ENCODE data around the gene HTRA3. TPM values are rescaled to one million over a fixed set of nuclear protein-coding genes. Genes with fewer than 3 reads are reported as not detected.

The HTRA3 gene
- total RNA-seq, 8 experiments from 2014 or later = 0.54 to 101 (median 1.8) TPM

DNA sequence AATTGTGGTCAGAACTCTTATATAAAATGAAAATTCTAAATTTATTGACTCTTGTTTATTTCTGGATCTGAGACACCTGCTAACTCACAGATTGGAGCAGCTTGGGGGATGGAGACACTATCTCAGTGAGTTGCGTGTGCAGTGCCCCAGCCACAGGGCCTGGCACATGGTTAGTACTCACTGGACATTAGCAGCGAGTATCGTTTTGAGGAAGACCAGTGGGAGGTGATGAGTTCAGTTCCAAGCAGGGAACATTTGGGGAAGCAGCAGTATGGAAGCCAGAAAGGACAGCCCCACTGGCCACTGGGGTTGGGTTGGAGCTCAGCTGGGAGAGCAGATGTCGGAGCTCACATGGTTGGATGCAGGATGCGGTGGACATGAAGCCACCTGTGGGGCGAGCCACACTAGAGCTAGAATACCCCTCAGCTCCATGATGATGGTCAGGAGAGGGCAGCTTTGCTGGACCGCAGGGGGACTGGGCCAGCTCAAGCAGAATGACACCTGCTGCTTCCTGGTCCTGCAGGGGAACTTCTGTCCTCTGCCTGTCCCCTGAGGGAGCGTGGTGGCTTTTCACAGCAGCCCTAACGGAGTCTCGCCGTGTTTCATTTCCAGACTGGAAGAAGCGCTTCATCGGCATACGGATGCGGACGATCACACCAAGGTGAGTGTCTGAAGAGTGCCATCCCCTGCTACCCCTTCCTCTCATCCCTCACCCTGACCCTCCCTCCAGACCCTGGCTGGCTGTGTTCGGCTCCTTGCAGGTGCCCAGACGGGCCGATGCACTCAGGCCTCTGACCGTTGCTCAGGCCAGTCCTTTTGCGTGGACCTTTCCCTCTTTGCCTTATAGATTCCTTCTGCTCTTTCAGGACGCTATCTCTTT lies 32.5 kb downstream of the HTRA3 start:
- WGBS, 10 experiments = 69 to 100% (median 98%) methylated on average over 1 to 9 of the region's 22 CpGs; no CpG with 5 or more reads in 1 of the 10 experiments
- in situ Hi-C loops (cut with MboI; ENCODE audit: low pct_unique_long_range_greater_than_20kb in 2 of 9, low sequenced_read_pairs in 9 of 9, unreplicated experiment in 9 of 9) = no loop called here
- Histone ChIP-seq H3K27ac (no peak overlapping the region), H3K4me3 (no peak overlapping the region), H3K4me1 (replicated peaks in 1 of 2) (peaks cover 0 to 12% of the 10 kb centered on the region in 2 donors)
- no peak for ATAC-seq (replicated peaks in 6 of 8)

DNA sequence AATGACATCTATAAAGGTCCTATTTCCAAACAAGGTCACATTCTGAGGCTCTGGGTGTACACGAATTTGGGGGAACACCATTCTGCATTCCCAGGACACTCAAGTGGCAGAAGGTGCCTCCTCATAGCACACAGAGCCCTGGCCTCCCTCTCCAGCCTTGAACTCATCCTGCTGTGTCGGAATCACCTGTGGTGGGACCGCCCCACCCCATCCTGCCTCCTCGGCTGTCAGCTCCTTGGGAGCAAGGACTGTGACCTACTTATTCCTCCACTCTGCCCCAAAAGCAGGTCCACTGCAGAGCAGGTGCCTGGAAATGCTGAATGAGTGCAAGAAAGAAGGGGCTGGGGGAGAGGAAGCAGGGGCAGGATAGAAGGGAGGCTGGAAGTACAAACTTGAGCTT lies 33.5 kb downstream of the HTRA3 start:
- Histone ChIP-seq H3K4me1 (replicated peaks in 1 of 2) (peaks cover 0 to 13% of the 10 kb centered on the region in 2 donors), H3K4me3 (no peak overlapping the region), H3K27ac (no peak overlapping the region)
- ATAC-seq (replicated peaks in 6 of 8) = no peak
- 0 to 79% (median 64%) methylated on average over 1 to 4 of the region's 4 CpGs; no CpG with 5 or more reads in 4 of the 10 experiments for WGBS, 10 experiments
- in situ Hi-C loops (cut with MboI; ENCODE audit: low pct_unique_long_range_greater_than_20kb in 2 of 9, low sequenced_read_pairs in 9 of 9, unreplicated experiment in 9 of 9) = no loop called here

DNA sequence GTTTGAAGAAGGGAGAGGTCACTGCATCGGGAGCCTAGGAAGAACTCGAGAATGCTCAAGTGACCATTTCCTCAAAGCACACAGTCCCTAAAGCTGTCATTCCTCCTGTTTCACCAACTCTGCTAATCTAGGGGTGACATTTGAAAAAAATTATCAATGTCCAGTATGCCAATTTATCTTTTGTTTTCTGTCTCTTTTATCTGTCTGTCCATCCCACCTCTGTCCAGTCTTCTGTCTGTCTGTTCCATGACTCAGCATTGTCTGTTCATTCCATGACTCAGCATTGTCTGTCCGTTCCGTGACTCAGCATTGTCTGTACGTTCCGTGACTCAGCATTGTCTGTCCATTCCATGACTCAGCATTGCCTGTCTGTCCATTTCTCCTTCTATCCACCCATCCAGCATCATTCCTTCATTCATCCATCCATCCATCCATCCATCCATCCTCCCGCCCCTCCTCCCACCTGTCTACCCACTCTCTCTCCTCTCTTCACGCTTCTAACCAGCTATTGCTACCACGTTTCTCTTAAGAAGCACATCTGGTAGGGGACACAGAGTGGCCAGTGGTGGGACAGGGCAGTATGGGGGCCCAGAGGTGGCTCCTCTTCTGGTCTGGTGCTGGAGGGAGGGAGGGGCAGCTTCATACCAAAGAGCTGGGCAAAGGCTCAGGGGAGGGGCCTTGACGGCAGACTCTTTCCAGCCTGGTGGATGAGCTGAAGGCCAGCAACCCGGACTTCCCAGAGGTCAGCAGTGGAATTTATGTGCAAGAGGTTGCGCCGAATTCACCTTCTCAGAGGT lies 34.1 kb downstream of the HTRA3 start:
- 31 to 100% (median 87%) methylated on average over 3 to 8 of the region's 13 CpGs; no CpG with 5 or more reads in 1 of the 10 experiments for WGBS, 10 experiments
- ATAC-seq (replicated peaks in 6 of 8) = peak in 3 of 8 experiments; percentile 48 to 82 (median 71)
- Histone ChIP-seq H3K4me1 (replicated peaks in 1 of 2) (peaks cover 0 to 13% of the 10 kb centered on the region in 2 donors), H3K4me3 (no peak overlapping the region), H3K27ac (peak overlapping the region in 1 of 2 donors; percentile 16)
- in situ Hi-C loops (cut with MboI; ENCODE audit: low pct_unique_long_range_greater_than_20kb in 2 of 9, low sequenced_read_pairs in 9 of 9, unreplicated experiment in 9 of 9) = no loop called here

DNA sequence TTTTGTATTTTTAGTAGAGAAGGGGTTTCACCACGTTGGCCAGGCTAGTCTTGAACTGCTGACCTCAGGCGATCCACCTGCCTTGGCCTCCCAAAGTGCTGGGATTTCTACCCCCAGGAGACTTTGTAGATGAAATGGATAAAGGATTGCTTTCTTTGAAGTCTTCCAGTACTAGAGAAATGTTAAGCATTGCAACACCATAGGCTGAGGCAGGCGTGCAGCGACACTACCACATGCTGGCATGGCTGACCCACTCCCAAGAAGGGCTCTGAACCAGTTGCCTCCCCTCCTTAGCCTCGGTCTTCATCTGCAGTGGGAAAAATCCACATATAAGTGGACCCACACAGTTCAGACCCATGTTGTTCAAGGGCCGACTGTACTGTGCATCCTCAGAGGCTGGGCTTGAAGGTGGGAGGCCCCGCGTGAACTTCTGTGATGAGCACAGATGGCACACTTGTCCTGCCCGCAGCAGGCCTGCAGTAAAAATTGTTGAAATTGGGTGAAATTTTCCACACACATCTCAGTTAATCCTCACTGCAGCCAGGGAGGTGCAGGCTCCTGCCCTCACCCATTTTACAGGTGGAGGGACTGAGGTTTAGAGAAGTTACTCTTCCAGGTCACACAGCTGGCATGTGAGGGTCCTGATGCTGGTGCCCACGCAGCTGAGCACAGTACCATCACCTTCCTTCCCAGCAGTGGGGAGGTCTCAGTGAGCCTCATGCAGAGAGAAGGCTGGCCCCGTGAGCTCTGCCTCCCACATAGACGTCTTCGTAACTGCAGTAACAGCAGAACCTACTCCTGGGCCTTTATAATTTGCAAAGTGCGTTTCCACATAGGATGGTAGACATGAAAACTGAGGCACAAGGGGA lies 35.5 kb downstream of the HTRA3 start:
- Histone ChIP-seq H3K4me1 (replicated peaks in 1 of 2) (peaks cover 0 to 13% of the 10 kb centered on the region in 2 donors), H3K27ac (no peak overlapping the region), H3K4me3 (no peak overlapping the region)
- in situ Hi-C loops (cut with MboI; ENCODE audit: low pct_unique_long_range_greater_than_20kb in 2 of 9, low sequenced_read_pairs in 9 of 9, unreplicated experiment in 9 of 9) = no loop called here
- ATAC-seq (replicated peaks in 6 of 8) = no peak
- WGBS, 10 experiments = 53 to 100% (median 87%) methylated on average over 1 to 8 of the region's 14 CpGs; no CpG with 5 or more reads in 2 of the 10 experiments

DNA sequence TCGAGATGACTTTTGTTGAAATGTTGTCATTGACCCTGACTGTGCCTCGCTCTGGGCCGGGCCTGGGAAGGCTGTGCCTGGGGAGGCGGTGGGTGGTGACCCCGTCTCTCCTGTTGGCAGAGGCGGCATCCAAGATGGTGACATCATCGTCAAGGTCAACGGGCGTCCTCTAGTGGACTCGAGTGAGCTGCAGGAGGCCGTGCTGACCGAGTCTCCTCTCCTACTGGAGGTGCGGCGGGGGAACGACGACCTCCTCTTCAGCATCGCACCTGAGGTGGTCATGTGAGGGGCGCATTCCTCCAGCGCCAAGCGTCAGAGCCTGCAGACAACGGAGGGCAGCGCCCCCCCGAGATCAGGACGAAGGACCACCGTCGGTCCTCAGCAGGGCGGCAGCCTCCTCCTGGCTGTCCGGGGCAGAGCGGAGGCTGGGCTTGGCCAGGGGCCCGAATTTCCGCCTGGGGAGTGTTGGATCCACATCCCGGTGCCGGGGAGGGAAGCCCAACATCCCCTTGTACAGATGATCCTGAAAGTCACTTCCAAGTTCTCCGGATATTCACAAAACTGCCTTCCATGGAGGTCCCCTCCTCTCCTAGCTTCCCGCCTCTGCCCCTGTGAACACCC lies 36.4 kb downstream of the HTRA3 start:
- WGBS, 10 experiments = 68 to 95% (median 82%) methylated on average over 1 to 21 of the region's 35 CpGs; no CpG with 5 or more reads in 4 of the 10 experiments
- in situ Hi-C loops (cut with MboI; ENCODE audit: low pct_unique_long_range_greater_than_20kb in 2 of 9, low sequenced_read_pairs in 9 of 9, unreplicated experiment in 9 of 9) = no loop called here
- peaks cover 0 to 13% of the 10 kb centered on the region in 2 donors for H3K4me1 ChIP-seq (replicated peaks in 1 of 2)
- no peak overlapping the region for H3K27ac ChIP-seq
- no peak for ATAC-seq (replicated peaks in 6 of 8)
- no peak overlapping the region for H3K4me3 ChIP-seq

DNA sequence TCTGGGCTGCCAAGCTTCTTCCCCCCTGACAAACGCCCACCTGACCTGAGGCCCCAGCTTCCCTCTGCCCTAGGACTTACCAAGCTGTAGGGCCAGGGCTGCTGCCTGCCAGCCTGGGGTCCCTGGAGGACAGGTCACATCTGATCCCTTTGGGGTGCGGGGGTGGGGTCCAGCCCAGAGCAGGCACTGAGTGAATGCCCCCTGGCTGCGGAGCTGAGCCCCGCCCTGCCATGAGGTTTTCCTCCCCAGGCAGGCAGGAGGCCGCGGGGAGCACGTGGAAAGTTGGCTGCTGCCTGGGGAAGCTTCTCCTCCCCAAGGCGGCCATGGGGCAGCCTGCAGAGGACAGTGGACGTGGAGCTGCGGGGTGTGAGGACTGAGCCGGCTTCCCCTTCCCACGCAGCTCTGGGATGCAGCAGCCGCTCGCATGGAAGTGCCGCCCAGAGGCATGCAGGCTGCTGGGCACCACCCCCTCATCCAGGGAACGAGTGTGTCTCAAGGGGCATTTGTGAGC lies 37.0 kb downstream of the HTRA3 start:
- peaks cover 0 to 13% of the 10 kb centered on the region in 2 donors for H3K4me1 ChIP-seq (replicated peaks in 1 of 2)
- in situ Hi-C loops (cut with MboI; ENCODE audit: low pct_unique_long_range_greater_than_20kb in 2 of 9, low sequenced_read_pairs in 9 of 9, unreplicated experiment in 9 of 9) = no loop called here

DNA sequence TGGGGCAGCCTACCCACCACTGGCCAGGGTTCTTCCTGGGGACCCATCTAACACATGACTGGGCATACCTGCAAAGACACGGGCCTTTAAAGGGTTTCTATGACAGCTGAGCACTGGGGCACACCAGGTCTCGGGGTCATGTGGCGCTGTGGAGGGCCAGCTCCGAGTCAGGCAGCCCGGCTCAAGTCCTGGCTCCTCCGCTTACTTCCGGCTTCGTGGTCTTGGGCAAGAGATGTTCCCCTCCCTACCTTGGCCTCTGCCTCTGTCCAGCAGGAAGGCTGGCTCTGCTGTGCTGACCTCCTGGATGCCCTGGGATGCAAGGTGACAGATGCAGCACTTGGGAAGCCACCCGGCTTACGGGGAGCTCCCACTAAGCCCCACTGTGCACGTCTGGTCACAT lies 37.6 kb downstream of the HTRA3 start:
- Histone ChIP-seq H3K4me1 (replicated peaks in 1 of 2) (peaks cover 0 to 13% of the 10 kb centered on the region in 2 donors), H3K4me3 (no peak overlapping the region), H3K27ac (no peak overlapping the region)
- in situ Hi-C loops (cut with MboI; ENCODE audit: low pct_unique_long_range_greater_than_20kb in 2 of 9, low sequenced_read_pairs in 9 of 9, unreplicated experiment in 9 of 9) = no loop called here
- peak in 1 of 8 experiments; percentile 15 for ATAC-seq (replicated peaks in 6 of 8)
- WGBS, 10 experiments = 60 to 94% (median 84%) methylated on average over 1 to 3 of the region's 11 CpGs; no CpG with 5 or more reads in 6 of the 10 experiments

More for the DNA sequence above, 37.0 kb downstream of the HTRA3 start:
- WGBS, 10 experiments = 10 to 67% (median 63%) methylated on average over 1 to 3 of the region's 16 CpGs; no CpG with 5 or more reads in 6 of the 10 experiments
- ATAC-seq (replicated peaks in 6 of 8) = peak; percentile 21 to 71 (median 57)
- Histone ChIP-seq H3K4me3 (no peak overlapping the region), H3K27ac (no peak overlapping the region)

DNA sequence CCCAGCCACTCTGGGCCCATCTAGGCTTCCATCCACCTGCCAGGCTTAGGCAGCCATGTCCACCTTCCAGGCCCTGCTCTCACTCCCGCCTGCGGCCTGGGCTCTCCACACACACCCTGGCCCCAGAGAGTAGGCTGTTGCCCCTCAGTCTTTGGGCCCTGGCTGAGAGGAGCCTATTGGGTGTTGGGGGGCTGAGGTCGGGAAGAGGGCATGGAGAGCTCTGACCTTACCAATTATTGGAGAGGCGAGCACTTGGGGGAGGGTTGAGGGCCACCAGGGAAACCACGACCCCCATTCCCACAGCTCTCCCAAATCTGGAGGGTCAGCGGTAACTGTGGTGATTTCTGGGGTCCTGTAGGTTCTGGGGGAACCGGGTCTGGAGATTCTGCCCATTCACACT lies 38.2 kb downstream of the HTRA3 start:
- Histone ChIP-seq H3K4me1 (replicated peaks in 1 of 2) (peaks cover 0 to 13% of the 10 kb centered on the region in 2 donors), H3K27ac (no peak overlapping the region), H3K4me3 (no peak overlapping the region)
- ATAC-seq (replicated peaks in 6 of 8) = no peak
- in situ Hi-C loops (cut with MboI; ENCODE audit: low pct_unique_long_range_greater_than_20kb in 2 of 9, low sequenced_read_pairs in 9 of 9, unreplicated experiment in 9 of 9) = no loop called here
- WGBS, 10 experiments = 80 to 100% (median 100%) methylated on average over 1 to 2 of the region's 7 CpGs; no CpG with 5 or more reads in 6 of the 10 experiments

DNA sequence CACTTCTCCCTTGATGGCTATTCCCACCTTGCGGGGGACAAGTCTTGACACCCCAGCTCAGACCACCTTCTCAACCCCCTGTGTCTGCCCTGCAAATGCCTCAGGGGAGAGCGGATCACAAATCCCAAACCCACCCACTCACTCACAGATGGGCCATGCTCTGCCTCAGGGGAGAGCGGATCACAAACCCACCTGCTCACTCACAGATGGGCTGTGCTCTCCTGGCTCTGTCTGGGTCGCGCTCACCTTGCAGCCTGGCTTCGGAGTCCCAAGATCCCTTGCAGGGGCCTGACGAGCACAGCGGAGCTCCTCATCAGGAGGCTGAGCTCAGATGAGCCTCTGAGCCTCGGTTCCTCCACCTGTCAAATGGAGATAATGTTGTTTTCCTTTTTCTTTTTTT lies 38.6 kb downstream of the HTRA3 start:
- no peak overlapping the region for H3K27ac ChIP-seq
- in situ Hi-C loops (cut with MboI; ENCODE audit: low pct_unique_long_range_greater_than_20kb in 2 of 9, low sequenced_read_pairs in 9 of 9, unreplicated experiment in 9 of 9) = no loop called here
- H3K4me3 ChIP-seq = no peak overlapping the region
- peaks cover 0 to 13% of the 10 kb centered on the region in 2 donors for H3K4me1 ChIP-seq (replicated peaks in 1 of 2)
- no peak for ATAC-seq (replicated peaks in 6 of 8)
- 73 to 100% (median 88%) methylated on average over 3 to 6 of the region's 9 CpGs; no CpG with 5 or more reads in 5 of the 10 experiments for WGBS, 10 experiments

DNA sequence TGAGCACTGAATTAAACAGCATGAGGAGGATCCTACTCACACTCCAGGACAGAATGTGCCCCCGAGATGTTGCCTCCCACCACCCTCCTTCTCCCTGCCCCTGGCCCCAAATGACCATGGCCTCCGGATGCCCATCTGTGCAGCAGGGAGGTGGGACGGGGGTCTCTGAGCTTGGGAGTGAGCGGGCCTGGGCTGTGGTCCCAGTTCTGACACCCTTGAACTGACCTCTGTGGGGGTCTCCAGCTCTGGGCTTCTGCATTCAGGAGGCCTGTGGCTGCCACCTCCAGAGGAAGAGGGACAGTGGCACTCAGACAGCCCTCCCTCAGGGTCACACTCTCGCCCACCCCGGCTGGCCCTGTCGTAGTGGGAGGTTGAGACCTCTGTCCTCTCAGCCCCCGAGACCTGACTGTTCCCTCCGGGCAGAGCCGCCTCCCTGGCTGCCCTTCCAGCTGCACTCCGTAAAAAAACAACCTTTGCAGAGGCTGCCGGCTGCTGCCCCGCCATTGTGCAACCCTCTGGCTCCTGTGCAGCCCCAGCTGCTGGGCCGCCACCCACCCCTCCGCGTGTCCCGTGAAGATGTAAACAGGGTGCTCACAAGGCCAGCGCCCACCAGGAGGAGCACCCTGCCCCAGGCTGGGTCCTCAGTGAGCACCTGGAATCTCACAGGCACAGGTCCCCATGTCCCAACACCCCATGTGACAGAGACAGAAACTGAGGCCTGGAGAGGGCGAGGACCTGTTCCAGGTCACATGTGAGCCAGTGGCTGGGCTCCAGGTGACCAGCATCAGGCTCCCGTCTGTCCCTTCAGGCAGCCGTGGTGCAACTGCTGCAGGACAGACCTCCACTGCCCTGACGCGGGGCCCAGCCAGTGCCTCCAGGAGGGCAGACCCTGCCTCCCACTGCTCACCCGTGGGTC lies 39.6 kb downstream of the HTRA3 start:
- H3K4me3 ChIP-seq = no peak overlapping the region
- in situ Hi-C loops (cut with MboI; ENCODE audit: low pct_unique_long_range_greater_than_20kb in 2 of 9, low sequenced_read_pairs in 9 of 9, unreplicated experiment in 9 of 9) = no loop called here
- no peak overlapping the region for H3K27ac ChIP-seq
- 17 to 90% (median 75%) methylated on average over 1 to 4 of the region's 24 CpGs; no CpG with 5 or more reads in 6 of the 10 experiments for WGBS, 10 experiments
- H3K4me1 ChIP-seq (replicated peaks in 1 of 2) = peaks cover 0 to 13% of the 10 kb centered on the region in 2 donors
- ATAC-seq (replicated peaks in 6 of 8) = peak in 7 of 8 experiments; percentile 23 to 57 (median 51)

DNA sequence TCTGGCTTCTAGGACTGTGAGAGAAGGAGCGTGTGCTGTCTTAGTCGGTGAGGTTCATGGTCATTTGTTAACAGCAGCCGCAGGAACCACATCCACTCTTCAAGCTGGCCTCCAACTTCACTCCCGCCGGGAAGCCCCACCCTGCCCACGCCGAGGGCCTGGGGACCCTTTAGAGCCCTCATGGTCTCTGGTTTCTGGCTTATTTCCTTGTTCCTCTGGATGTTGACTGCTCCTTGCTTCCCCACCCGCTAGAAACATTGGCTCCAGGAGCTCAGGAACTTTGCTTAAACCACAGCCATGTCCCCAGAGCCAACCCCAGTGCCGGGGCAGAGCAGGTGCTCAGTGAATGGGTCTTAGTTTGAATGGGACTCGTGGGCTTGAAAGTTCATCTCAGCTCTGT lies 40.8 kb downstream of the HTRA3 start:
- WGBS, 10 experiments = 40 to 81% (median 78%) methylated on average over 1 to 4 of the region's 10 CpGs; no CpG with 5 or more reads in 5 of the 10 experiments
- in situ Hi-C loops (cut with MboI; ENCODE audit: low pct_unique_long_range_greater_than_20kb in 2 of 9, low sequenced_read_pairs in 9 of 9, unreplicated experiment in 9 of 9) = no loop called here
- ATAC-seq (replicated peaks in 6 of 8) = no peak
- H3K4me1 ChIP-seq (replicated peaks in 1 of 2) = peaks cover 3 to 16% of the 10 kb centered on the region in 2 donors
- no peak overlapping the region for H3K27ac ChIP-seq
- no peak overlapping the region for H3K4me3 ChIP-seq

Measured in motor neuron (in vitro differentiated cells).